Measurements from ENCODE around the gene ACADL.

Gene ACADL

GRCh38 chr2:210227290-210228088 lies 2.2 kb upstream of the ACADL start:
- H3K4me1 ChIP-seq (ENCODE audit: insufficient read depth, low read length), result peaks cover 4% of the 10 kb centered on the region
- no peaks in the 10 kb centered on the region for H3K36me3 ChIP-seq (ENCODE audit: insufficient read depth, low read length)
- no peak overlapping the region for H3K9ac ChIP-seq (ENCODE audit: low read depth, low read length)
- H3K9me3 ChIP-seq (ENCODE audit: control insufficient read depth, insufficient read depth, low read length), result no peaks in the 10 kb centered on the region

- peak overlapping the region; percentile 77; the same call in 1 of the 2 replicates for H3K9ac ChIP-seq (ENCODE audit: low read depth, low read length)
- no peaks in the 10 kb centered on the region for H3K9me3 ChIP-seq (ENCODE audit: control insufficient read depth, insufficient read depth, low read length)
- peaks cover 7% of the 10 kb centered on the region for H3K4me1 ChIP-seq (ENCODE audit: insufficient read depth, low read length)
- no peaks in the 10 kb centered on the region for H3K36me3 ChIP-seq (ENCODE audit: insufficient read depth, low read length)
These were observed 976 bp upstream of the ACADL start for GRCh38 chr2:210226223-210226622.

DNA sequence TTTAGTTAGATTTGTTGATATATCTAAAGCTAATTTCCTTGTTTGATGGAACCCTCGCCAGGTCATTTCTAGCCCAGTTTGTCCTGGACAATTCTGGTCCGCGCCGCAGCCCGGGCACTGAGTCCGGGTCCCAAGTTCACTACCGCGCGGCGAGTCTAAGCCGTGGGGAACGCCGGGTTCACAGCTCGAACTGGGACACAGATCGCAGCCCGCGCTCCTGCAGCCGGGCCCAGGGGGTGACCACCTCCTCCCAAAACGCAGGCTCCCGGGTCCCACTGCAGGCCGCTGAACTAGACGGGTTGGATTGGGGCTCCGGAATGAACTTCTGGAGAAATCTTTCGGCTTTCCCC lies 681 bp downstream of the ACADL start:
- Histone ChIP-seq H3K4me1 (ENCODE audit: insufficient read depth, low read length) (peaks cover 7% of the 10 kb centered on the region; the same call in 1 of the 2 replicates), H3K36me3 (ENCODE audit: insufficient read depth, low read length) (no peaks in the 10 kb centered on the region), H3K9ac (ENCODE audit: low read depth, low read length) (peak overlapping the region; percentile 77), H3K9me3 (ENCODE audit: control insufficient read depth, insufficient read depth, low read length) (no peaks in the 10 kb centered on the region)

DNA sequence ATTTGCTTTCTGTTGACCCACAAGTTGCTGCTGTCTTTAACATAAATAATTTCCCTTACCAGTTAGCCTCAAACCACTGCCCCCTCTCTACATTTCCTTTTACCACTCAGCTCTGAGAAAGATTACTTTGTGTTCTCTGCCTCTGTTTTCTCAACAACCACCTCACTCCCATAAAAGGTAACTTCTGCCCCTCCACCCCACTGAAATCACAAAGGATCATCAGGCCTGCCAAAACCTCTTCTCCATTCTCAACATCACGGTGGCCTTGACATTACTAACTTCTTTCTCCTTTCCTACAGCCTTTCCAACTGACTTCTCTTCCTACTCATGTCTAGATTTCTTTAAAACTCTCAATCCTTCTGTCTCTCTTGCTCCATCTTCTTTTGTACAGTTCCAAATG lies 10.1 kb downstream of the ACADL start:
- H3K9ac ChIP-seq (ENCODE audit: low read depth, low read length), result no peak overlapping the region
- no peaks in the 10 kb centered on the region for H3K36me3 ChIP-seq (ENCODE audit: insufficient read depth, low read length)
- H3K9me3 ChIP-seq (ENCODE audit: control insufficient read depth, insufficient read depth, low read length), result no peaks in the 10 kb centered on the region
- H3K4me1 ChIP-seq (ENCODE audit: insufficient read depth, low read length), result no peaks in the 10 kb centered on the region

DNA sequence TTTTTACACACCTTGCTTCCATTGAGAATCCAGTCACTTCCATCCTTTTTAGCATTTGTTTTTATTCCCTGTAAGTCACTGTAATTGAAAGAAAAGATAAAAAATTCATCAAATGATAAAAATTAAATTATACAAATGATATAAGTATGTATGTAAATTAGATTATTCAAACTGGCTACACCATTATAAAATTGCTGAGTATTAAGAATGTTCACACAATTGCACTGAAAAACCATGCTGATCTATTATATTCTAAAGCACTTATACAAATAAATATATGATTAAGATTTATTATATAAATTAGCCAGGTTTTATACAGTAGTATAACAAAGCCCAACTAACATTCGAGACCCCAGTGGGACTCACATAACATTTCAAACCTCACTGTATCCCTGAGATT lies 15.1 kb downstream of the ACADL start:
- no peaks in the 10 kb centered on the region for H3K36me3 ChIP-seq (ENCODE audit: insufficient read depth, low read length)
- H3K4me1 ChIP-seq (ENCODE audit: insufficient read depth, low read length), result no peaks in the 10 kb centered on the region
- H3K9me3 ChIP-seq (ENCODE audit: control insufficient read depth, insufficient read depth, low read length), result no peaks in the 10 kb centered on the region
- H3K9ac ChIP-seq (ENCODE audit: low read depth, low read length), result no peak overlapping the region

DNA sequence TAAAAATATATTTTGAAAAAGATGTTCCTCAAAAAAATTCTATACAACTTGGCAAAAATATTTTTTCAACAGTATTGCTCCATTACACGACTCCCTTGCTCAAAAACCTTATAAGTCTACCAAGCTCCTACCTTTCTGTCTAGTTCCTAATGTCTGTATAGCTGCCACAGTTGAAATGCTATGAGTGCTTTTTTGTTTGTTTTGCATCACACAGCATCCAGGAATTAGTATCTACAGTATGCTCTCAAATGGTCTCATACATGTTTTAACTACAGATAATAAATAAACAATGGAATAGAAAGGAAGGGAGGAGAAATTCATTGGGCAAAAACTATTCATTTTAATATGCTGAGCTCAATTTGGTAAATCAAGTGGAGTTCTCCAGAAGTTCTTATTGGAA lies 17.3 kb downstream of the ACADL start:
- Histone ChIP-seq H3K9me3 (ENCODE audit: control insufficient read depth, insufficient read depth, low read length) (no peaks in the 10 kb centered on the region), H3K36me3 (ENCODE audit: insufficient read depth, low read length) (no peaks in the 10 kb centered on the region), H3K4me1 (ENCODE audit: insufficient read depth, low read length) (no peaks in the 10 kb centered on the region), H3K9ac (ENCODE audit: low read depth, low read length) (no peak overlapping the region)

- H3K4me1 ChIP-seq (ENCODE audit: insufficient read depth, low read length), result no peaks in the 10 kb centered on the region
- no peaks in the 10 kb centered on the region for H3K9me3 ChIP-seq (ENCODE audit: control insufficient read depth, insufficient read depth, low read length)
- no peaks in the 10 kb centered on the region for H3K36me3 ChIP-seq (ENCODE audit: insufficient read depth, low read length)
- H3K9ac ChIP-seq (ENCODE audit: low read depth, low read length), result no peak overlapping the region
These were observed 21.7 kb downstream of the ACADL start for GRCh38 chr2:210203558-210203957.

GRCh38 chr2:210203147-210203546 lies 22.1 kb downstream of the ACADL start:
- Histone ChIP-seq H3K9ac (ENCODE audit: low read depth, low read length) (no peak overlapping the region), H3K4me1 (ENCODE audit: insufficient read depth, low read length) (no peaks in the 10 kb centered on the region), H3K36me3 (ENCODE audit: insufficient read depth, low read length) (no peaks in the 10 kb centered on the region), H3K9me3 (ENCODE audit: control insufficient read depth, insufficient read depth, low read length) (no peaks in the 10 kb centered on the region)

- no peaks in the 10 kb centered on the region for H3K36me3 ChIP-seq (ENCODE audit: insufficient read depth, low read length)
- H3K9me3 ChIP-seq (ENCODE audit: control insufficient read depth, insufficient read depth, low read length), result no peaks in the 10 kb centered on the region
- 0 out of 2 replicates have a peak, but pooled peaks cover 3% of the 10 kb centered on the region for H3K4me1 ChIP-seq (ENCODE audit: insufficient read depth, low read length)
- no peak overlapping the region for H3K9ac ChIP-seq (ENCODE audit: low read depth, low read length)
These were observed 25.4 kb downstream of the ACADL start for GRCh38 chr2:210199854-210200253.

GRCh38 chr2:210199186-210199765 lies 26.0 kb downstream of the ACADL start:
- 0 out of 2 replicates have a peak, but pooled peaks cover 3% of the 10 kb centered on the region for H3K4me1 ChIP-seq (ENCODE audit: insufficient read depth, low read length)
- no peaks in the 10 kb centered on the region for H3K36me3 ChIP-seq (ENCODE audit: insufficient read depth, low read length)
- no peak overlapping the region for H3K9ac ChIP-seq (ENCODE audit: low read depth, low read length)
- no peaks in the 10 kb centered on the region for H3K9me3 ChIP-seq (ENCODE audit: control insufficient read depth, insufficient read depth, low read length)

GRCh38 chr2:210198326-210198725 lies 26.9 kb downstream of the ACADL start:
- 0 out of 2 replicates have a peak, but pooled peaks cover 3% of the 10 kb centered on the region for H3K4me1 ChIP-seq (ENCODE audit: insufficient read depth, low read length)
- H3K36me3 ChIP-seq (ENCODE audit: insufficient read depth, low read length), result no peaks in the 10 kb centered on the region
- H3K9ac ChIP-seq (ENCODE audit: low read depth, low read length), result no peak overlapping the region
- no peaks in the 10 kb centered on the region for H3K9me3 ChIP-seq (ENCODE audit: control insufficient read depth, insufficient read depth, low read length)

- H3K9me3 ChIP-seq (ENCODE audit: control insufficient read depth, insufficient read depth, low read length), result no peaks in the 10 kb centered on the region
- no peaks in the 10 kb centered on the region for H3K36me3 ChIP-seq (ENCODE audit: insufficient read depth, low read length)
- no peak overlapping the region for H3K9ac ChIP-seq (ENCODE audit: low read depth, low read length)
- 0 out of 2 replicates have a peak, but pooled peaks cover 3% of the 10 kb centered on the region for H3K4me1 ChIP-seq (ENCODE audit: insufficient read depth, low read length)
These were observed 27.5 kb downstream of the ACADL start for GRCh38 chr2:210197720-210198119.

- Histone ChIP-seq H3K4me1 (ENCODE audit: insufficient read depth, low read length) (0 out of 2 replicates have a peak, but pooled peaks cover 3% of the 10 kb centered on the region), H3K9ac (ENCODE audit: low read depth, low read length) (no peak overlapping the region)
These were observed 30.0 kb downstream of the ACADL start for GRCh38 chr2:210195101-210195852.

GRCh38 chr2:210190345-210190744 lies 34.9 kb downstream of the ACADL start:
- Histone ChIP-seq H3K36me3 (ENCODE audit: insufficient read depth, low read length) (no peaks in the 10 kb centered on the region), H3K4me1 (ENCODE audit: insufficient read depth, low read length) (0 out of 2 replicates have a peak, but pooled peaks cover 3% of the 10 kb centered on the region), H3K9ac (ENCODE audit: low read depth, low read length) (no peak overlapping the region), H3K9me3 (ENCODE audit: control insufficient read depth, insufficient read depth, low read length) (no peaks in the 10 kb centered on the region; the same call in 1 of the 2 replicates)

More at GRCh38 chr2:210195101-210195852, 30.0 kb downstream of the ACADL start:
- H3K9me3 ChIP-seq (ENCODE audit: control insufficient read depth, insufficient read depth, low read length), result no peaks in the 10 kb centered on the region
- no peaks in the 10 kb centered on the region for H3K36me3 ChIP-seq (ENCODE audit: insufficient read depth, low read length)
